GM12874 (cell line): Measurements from ENCODE around the gene SLC6A8.

ENCODE experiments used
- CTCF ChIP-seq: IDR thresholded peaks from 2 replicates; pipeline ENCODE4 v1.5.1; 2011; ENCODE audit warnings: low read depth, mild to moderate bottlenecking, control low read depth, low read length, moderate library complexity; ENCODE audit not compliant: insufficient read depth

The SLC6A8 gene

GRCh38 chrX:153687121-153688039 lies at the start of gene SLC6A8:
Gene SLC6A8 (plus strand): TSS chrX:153687926. CDS start chrX:153688575, 649 bp downstream.
- TF ChIP-seq CTCF = peak; percentile 57

- no peak for TF ChIP-seq CTCF
These were observed 49.7 kb upstream of the SLC6A8 start for GRCh38 chrX:153638041-153638371.

- no peak for TF ChIP-seq CTCF
These were observed 49.1 kb upstream of the SLC6A8 start for GRCh38 chrX:153638436-153639176.

GRCh38 chrX:153639177-153640044 lies 48.3 kb upstream of the SLC6A8 start:
- TF ChIP-seq CTCF = no peak

GRCh38 chrX:153640045-153640686 lies 47.6 kb upstream of the SLC6A8 start:
- no peak for TF ChIP-seq CTCF

- TF ChIP-seq CTCF = no peak
These were observed 46.8 kb upstream of the SLC6A8 start for GRCh38 chrX:153640736-153641575.
